ENCODE measurements around the gene NFE2.

The NFE2 gene

DNA sequence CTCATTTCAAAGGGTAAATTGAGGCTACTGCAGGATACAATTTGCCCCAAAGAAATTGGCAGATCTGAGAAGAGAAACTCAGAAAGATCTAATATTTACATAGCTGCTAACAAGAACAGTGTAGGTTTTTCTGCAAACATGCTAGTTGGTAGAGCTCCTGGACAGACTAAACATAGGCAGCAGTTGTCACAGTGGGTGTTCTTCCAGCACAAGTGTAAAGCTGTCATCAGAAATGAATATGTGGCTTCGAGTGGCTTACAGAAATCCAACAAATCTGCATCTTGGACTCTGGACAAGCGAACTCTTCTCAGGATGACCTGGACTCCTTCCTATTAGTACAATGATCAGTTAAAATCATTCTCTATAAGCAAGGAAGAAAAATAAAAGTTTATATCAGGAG is 26.8 kb downstream of the NFE2 start (continued):
- no peak for TF ChIP-seq ZNF549 (tag by site-specific recombination; IDR thresholded peaks at IDR 0.05)
- no peak for TF ChIP-seq SCRT1 (tag by site-specific recombination; IDR thresholded peaks at IDR 0.05; ENCODE audit: borderline replicate concordance)
- TF ChIP-seq ZNF596 (tag by site-specific recombination; IDR thresholded peaks at IDR 0.05): no peak
- TF ChIP-seq ZBTB21 (tag by site-specific recombination; IDR thresholded peaks at IDR 0.05): no peak
- no peak for TF ChIP-seq ZFP3 (tag by site-specific recombination; IDR thresholded peaks at IDR 0.05; ENCODE audit: low read depth)
- no peak for TF ChIP-seq PATZ1 (tag by site-specific recombination; IDR thresholded peaks at IDR 0.05)
- no peak for TF ChIP-seq ZNF248 (tag by site-specific recombination; IDR thresholded peaks at IDR 0.05)
- TF ChIP-seq ZNF114 (tag by site-specific recombination; IDR thresholded peaks at IDR 0.05): no peak
- TF ChIP-seq, protein P1, sequence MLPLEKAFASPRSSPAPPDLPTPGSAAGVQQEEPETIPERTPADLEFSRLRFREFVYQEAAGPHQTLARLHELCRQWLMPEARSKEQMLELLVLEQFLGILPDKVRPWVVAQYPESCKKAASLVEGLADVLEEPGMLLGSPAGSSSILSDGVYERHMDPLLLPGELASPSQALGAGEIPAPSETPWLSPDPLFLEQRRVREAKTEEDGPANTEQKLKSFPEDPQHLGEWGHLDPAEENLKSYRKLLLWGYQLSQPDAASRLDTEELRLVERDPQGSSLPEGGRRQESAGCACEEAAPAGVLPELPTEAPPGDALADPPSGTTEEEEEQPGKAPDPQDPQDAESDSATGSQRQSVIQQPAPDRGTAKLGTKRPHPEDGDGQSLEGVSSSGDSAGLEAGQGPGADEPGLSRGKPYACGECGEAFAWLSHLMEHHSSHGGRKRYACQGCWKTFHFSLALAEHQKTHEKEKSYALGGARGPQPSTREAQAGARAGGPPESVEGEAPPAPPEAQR (tag by site-specific recombination; IDR thresholded peaks at IDR 0.05): no peak
- TF ChIP-seq, protein P2, sequence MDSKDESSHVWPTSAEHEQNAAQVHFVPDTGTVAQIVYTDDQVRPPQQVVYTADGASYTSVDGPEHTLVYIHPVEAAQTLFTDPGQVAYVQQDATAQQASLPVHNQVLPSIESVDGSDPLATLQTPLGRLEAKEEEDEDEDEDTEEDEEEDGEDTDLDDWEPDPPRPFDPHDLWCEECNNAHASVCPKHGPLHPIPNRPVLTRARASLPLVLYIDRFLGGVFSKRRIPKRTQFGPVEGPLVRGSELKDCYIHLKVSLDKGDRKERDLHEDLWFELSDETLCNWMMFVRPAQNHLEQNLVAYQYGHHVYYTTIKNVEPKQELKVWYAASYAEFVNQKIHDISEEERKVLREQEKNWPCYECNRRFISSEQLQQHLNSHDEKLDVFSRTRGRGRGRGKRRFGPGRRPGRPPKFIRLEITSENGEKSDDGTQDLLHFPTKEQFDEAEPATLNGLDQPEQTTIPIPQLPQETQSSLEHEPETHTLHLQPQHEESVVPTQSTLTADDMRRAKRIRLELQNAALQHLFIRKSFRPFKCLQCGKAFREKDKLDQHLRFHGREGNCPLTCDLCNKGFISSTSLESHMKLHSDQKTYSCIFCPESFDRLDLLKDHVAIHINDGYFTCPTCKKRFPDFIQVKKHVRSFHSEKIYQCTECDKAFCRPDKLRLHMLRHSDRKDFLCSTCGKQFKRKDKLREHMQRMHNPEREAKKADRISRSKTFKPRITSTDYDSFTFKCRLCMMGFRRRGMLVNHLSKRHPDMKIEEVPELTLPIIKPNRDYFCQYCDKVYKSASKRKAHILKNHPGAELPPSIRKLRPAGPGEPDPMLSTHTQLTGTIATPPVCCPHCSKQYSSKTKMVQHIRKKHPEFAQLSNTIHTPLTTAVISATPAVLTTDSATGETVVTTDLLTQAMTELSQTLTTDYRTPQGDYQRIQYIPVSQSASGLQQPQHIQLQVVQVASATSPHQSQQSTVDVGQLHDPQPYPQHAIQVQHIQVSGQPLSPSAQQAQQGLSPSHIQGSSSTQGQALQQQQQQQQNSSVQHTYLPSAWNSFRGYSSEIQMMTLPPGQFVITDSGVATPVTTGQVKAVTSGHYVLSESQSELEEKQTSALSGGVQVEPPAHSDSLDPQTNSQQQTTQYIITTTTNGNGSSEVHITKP (tag by site-specific recombination; IDR thresholded peaks at IDR 0.05): no peak
- peak; percentile 92 for TF ChIP-seq ZNF600 (tag by site-specific recombination; IDR thresholded peaks at IDR 0.05)
- TF ChIP-seq ZNF239 (tag by site-specific recombination; IDR thresholded peaks at IDR 0.05): no peak
- TF ChIP-seq ZNF311 (tag by site-specific recombination; IDR thresholded peaks at IDR 0.05; ENCODE audit: borderline replicate concordance): no peak
- TF ChIP-seq ZNF112 (tag by site-specific recombination; IDR thresholded peaks at IDR 0.05): no peak
- no peak for TF ChIP-seq SP3 (tag by site-specific recombination; IDR thresholded peaks at IDR 0.05)
- no peak for TF ChIP-seq ZNF48 (tag by site-specific recombination; IDR thresholded peaks at IDR 0.05)
- TF ChIP-seq ZNF391 (tag by site-specific recombination; IDR thresholded peaks at IDR 0.05; ENCODE audit: borderline replicate concordance, low read depth): no peak
- TF ChIP-seq ZSCAN16 (tag by site-specific recombination; IDR thresholded peaks at IDR 0.05): peak; percentile 92
- TF ChIP-seq ZNF548 (tag by site-specific recombination; IDR thresholded peaks at IDR 0.05): no peak
- TF ChIP-seq ZNF623 (tag by site-specific recombination; IDR thresholded peaks at IDR 0.05): no peak
- no peak for TF ChIP-seq ZFP41 (tag by site-specific recombination; IDR thresholded peaks at IDR 0.05; ENCODE audit: borderline replicate concordance)
- no peak for TF ChIP-seq ZFHX2 (tag by site-specific recombination; conservative IDR thresholded peaks at IDR 0.05)
- TF ChIP-seq GLIS1 (tag by site-specific recombination; IDR thresholded peaks at IDR 0.05): no peak
- TF ChIP-seq REPIN1 (tag by site-specific recombination; IDR thresholded peaks at IDR 0.05; ENCODE audit: low read depth): no peak
- no peak for TF ChIP-seq ZNF169 (tag by site-specific recombination; IDR thresholded peaks at IDR 0.05)
- TF ChIP-seq GLIS2 (tag by site-specific recombination; IDR thresholded peaks at IDR 0.05): no peak
- no peak for TF ChIP-seq ZNF23 (tag by site-specific recombination; IDR thresholded peaks at IDR 0.05; ENCODE audit: borderline replicate concordance)
- TF ChIP-seq ZNF660 (tag by site-specific recombination; IDR thresholded peaks at IDR 0.05): no peak
- no peak for TF ChIP-seq ZNF664 (tag by site-specific recombination; IDR thresholded peaks at IDR 0.05)
- TF ChIP-seq ZNF837 (tag by site-specific recombination; IDR thresholded peaks at IDR 0.05): no peak
- TF ChIP-seq RBAK (tag by site-specific recombination; IDR thresholded peaks at IDR 0.05): no peak
- no peak for TF ChIP-seq ZNF530 (tag by site-specific recombination; IDR thresholded peaks at IDR 0.05; ENCODE audit: low read depth)
- TF ChIP-seq, protein P3, sequence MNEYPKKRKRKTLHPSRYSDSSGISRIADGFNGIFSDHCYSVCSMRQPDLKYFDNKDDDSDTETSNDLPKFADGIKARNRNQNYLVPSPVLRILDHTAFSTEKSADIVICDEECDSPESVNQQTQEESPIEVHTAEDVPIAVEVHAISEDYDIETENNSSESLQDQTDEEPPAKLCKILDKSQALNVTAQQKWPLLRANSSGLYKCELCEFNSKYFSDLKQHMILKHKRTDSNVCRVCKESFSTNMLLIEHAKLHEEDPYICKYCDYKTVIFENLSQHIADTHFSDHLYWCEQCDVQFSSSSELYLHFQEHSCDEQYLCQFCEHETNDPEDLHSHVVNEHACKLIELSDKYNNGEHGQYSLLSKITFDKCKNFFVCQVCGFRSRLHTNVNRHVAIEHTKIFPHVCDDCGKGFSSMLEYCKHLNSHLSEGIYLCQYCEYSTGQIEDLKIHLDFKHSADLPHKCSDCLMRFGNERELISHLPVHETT (tag by site-specific recombination; IDR thresholded peaks at IDR 0.05): no peak
- TF ChIP-seq ZNF416 (tag by site-specific recombination; IDR thresholded peaks at IDR 0.05): no peak
- TF ChIP-seq ZBTB7A (tag by site-specific recombination; IDR thresholded peaks at IDR 0.05; ENCODE audit: low read depth): no peak
- no peak for TF ChIP-seq ZBTB1 (tag by site-specific recombination; IDR thresholded peaks at IDR 0.05)

Measured in HEK293 (cell line).